Measurements from ENCODE around the gene PDE10A.

PDE10A gene

DNA sequence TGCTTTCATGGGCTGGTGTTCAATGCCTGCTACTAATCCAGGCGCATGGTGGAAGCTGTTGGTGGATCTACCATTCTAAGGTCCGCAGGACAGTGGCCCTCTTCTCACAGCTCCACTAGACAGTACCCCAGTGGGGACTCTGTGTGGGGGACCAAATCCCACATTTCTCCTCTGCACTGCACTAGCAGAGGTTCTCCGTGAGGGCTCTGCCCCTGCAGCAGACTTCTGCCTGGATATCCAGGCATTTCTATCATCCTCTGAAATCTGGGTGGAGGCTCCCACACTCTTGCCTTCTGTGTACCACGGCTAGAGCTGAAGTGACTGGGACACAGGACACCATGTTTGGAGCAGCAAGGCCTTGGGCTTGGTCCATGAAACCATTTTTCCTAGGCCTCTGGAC lies 219.6 kb downstream of the PDE10A start:
- Histone ChIP-seq H3K27me3 (ENCODE audit: control insufficient read depth, insufficient read depth, low read length) (no peaks in the 10 kb centered on the region), H3K4me1 (ENCODE audit: control insufficient read depth, insufficient read depth, low read length) (no peaks in the 10 kb centered on the region), H3K9ac (ENCODE audit: low read depth, low read length) (no peak overlapping the region), H3K9me3 (ENCODE audit: control insufficient read depth, insufficient read depth, low read length) (peaks cover 4% of the 10 kb centered on the region), H3K4me3 (ENCODE audit: low read depth, low read length) (no peak overlapping the region), H3K36me3 (ENCODE audit: control insufficient read depth, insufficient read depth, low read length) (peaks cover 6% of the 10 kb centered on the region)

DNA sequence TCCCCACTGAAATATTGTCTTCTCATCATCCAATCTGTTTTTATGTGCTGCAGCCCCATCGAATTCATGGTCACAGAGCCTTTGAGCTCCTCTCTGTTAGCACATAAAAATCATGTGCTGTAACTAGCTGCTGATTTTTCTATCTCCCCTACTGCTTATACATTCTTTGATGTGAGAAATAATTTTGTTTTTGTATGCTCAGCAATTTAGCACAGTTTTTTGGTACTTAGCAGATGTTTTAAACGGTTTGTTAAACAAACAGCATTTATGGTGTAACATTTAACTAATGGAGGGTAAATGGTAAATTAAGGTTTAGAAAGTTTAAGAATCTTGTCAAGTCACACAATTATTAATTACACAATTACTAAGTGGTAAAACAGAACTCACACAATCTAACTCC lies 221.9 kb downstream of the PDE10A start:
- Histone ChIP-seq H3K9ac (ENCODE audit: low read depth, low read length) (no peak overlapping the region), H3K36me3 (ENCODE audit: control insufficient read depth, insufficient read depth, low read length) (peaks cover 6% of the 10 kb centered on the region), H3K27me3 (ENCODE audit: control insufficient read depth, insufficient read depth, low read length) (no peaks in the 10 kb centered on the region), H3K9me3 (ENCODE audit: control insufficient read depth, insufficient read depth, low read length) (peaks cover 4% of the 10 kb centered on the region), H3K4me3 (ENCODE audit: low read depth, low read length) (no peak overlapping the region), H3K4me1 (ENCODE audit: control insufficient read depth, insufficient read depth, low read length) (no peaks in the 10 kb centered on the region)

DNA sequence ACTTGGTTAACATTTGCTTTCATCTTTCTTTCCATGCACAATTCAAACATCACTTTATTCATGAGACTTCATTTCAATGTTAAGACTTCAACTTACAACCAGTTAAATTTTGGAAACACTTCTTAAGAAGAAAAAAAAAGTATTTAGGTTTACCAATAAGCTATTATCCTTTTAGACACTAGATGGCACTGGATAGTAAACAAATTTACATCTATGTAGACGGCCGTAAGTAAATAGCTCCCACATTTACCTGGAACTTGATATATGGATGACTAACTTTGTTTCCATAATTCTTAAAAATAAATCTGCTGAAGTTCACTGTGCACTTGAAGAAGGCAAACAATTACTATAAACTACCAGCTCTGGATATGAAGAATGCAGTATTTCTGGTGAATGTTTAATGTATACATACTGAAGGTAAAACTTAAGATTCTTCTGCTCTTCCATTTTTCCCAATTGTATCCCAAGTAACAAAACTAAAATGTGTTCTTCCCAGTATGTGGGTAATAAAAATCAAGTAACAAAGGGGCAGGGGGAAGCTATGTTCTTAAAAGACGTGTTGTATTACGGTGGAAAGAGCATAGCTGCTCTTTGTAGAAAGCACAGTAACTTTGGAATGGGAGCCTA lies 223.0 kb downstream of the PDE10A start:
- Histone ChIP-seq H3K9me3 (ENCODE audit: control insufficient read depth, insufficient read depth, low read length) (peaks cover 4% of the 10 kb centered on the region), H3K4me3 (ENCODE audit: low read depth, low read length) (no peak overlapping the region), H3K4me1 (ENCODE audit: control insufficient read depth, insufficient read depth, low read length) (no peaks in the 10 kb centered on the region), H3K36me3 (ENCODE audit: control insufficient read depth, insufficient read depth, low read length) (peaks cover 6% of the 10 kb centered on the region), H3K27me3 (ENCODE audit: control insufficient read depth, insufficient read depth, low read length) (no peaks in the 10 kb centered on the region), H3K9ac (ENCODE audit: low read depth, low read length) (no peak overlapping the region)

DNA sequence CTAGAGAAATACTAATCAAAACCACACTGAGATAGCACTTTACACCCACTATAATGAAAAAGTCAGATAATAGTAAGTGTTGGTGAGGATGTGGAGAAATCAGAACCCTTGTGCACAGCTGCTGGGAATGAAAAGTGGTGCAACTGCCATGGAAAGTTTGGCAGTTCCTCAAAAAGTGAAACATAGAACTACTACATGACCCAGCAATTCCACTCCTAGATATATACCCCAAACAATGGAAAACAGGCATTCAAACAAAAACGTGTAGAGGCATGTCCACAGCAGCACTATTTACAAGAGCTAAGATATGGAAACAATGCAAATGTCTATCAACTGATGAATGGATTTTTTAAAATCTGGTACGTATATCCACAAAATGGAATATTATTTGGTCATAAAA lies 236.1 kb downstream of the PDE10A start:
- no peak overlapping the region for H3K9ac ChIP-seq (ENCODE audit: low read depth, low read length)
- H3K27me3 ChIP-seq (ENCODE audit: control insufficient read depth, insufficient read depth, low read length): no peaks in the 10 kb centered on the region
- no peaks in the 10 kb centered on the region for H3K36me3 ChIP-seq (ENCODE audit: control insufficient read depth, insufficient read depth, low read length)
- H3K9me3 ChIP-seq (ENCODE audit: control insufficient read depth, insufficient read depth, low read length): no peaks in the 10 kb centered on the region
- H3K4me3 ChIP-seq (ENCODE audit: low read depth, low read length): no peak overlapping the region
- H3K4me1 ChIP-seq (ENCODE audit: control insufficient read depth, insufficient read depth, low read length): no peaks in the 10 kb centered on the region

DNA sequence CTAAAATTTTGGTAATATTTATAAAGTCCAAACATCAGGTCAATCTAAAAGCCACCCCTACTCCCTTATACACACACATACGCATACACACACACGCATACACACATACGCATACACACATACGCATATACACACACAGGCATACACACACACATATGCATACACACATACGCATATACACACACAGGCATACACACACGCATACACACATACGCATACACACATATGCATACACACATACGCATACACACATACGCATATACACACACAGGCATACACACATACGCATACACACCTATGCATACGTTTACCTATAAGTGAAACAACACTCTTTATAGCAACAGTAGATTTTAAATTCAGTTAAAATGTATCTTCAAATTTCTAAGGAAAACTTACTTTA lies 240.8 kb downstream of the PDE10A start:
- Histone ChIP-seq H3K27me3 (ENCODE audit: control insufficient read depth, insufficient read depth, low read length) (no peaks in the 10 kb centered on the region), H3K9ac (ENCODE audit: low read depth, low read length) (no peak overlapping the region), H3K9me3 (ENCODE audit: control insufficient read depth, insufficient read depth, low read length) (no peaks in the 10 kb centered on the region), H3K4me1 (ENCODE audit: control insufficient read depth, insufficient read depth, low read length) (no peaks in the 10 kb centered on the region), H3K36me3 (ENCODE audit: control insufficient read depth, insufficient read depth, low read length) (no peaks in the 10 kb centered on the region), H3K4me3 (ENCODE audit: low read depth, low read length) (no peak overlapping the region)

DNA sequence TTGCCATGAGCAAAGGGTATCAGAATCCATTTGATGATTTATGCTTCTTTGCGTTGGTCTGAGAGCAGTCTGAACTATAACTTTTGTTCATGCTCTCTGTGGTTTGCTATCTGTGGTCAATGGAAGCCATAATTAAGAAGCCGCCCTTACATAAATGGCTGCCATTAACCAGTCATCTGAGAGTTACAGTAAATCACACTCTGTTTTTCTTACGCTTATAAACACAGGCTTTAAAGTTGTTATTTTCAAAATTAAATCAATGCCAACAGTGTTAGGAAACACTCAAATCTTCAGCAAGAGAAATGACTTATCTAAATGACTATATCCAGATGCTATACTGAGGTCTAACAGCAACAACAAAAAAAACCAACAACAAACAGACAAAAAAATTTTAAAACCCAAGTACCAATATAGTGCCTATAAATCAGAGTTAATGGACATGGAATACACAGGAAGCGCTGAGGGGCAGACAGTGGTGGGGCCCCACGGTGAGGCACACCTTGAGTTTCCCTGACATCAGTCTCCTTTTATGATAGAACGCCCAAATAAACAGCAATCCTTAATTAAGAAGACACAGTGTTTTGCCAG lies 245.7 kb downstream of the PDE10A start:
- H3K4me1 ChIP-seq (ENCODE audit: control insufficient read depth, insufficient read depth, low read length): no peaks in the 10 kb centered on the region
- H3K4me3 ChIP-seq (ENCODE audit: low read depth, low read length): no peak overlapping the region
- no peak overlapping the region for H3K9ac ChIP-seq (ENCODE audit: low read depth, low read length)
- no peaks in the 10 kb centered on the region for H3K9me3 ChIP-seq (ENCODE audit: control insufficient read depth, insufficient read depth, low read length)
- H3K36me3 ChIP-seq (ENCODE audit: control insufficient read depth, insufficient read depth, low read length): no peaks in the 10 kb centered on the region
- no peaks in the 10 kb centered on the region for H3K27me3 ChIP-seq (ENCODE audit: control insufficient read depth, insufficient read depth, low read length)

DNA sequence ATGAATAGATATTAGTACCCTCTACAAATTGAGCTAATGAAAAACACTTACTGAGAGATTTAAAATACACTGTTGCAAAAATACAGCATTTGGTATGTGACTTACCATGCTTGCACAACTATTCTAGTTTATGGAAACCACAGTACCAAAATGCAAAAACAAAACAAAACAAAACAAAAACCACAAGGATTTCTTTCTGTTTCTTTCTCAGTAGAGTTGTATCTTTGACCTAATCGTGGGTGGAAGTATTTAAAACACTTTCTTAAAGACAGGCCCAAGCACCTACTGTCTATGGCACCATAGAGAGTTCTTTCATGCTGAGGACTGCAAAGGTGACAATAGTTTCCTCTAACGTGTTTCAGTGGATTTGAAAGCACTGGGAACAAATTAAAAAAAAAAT lies 258.3 kb downstream of the PDE10A start:
- Histone ChIP-seq H3K9me3 (ENCODE audit: control insufficient read depth, insufficient read depth, low read length) (no peaks in the 10 kb centered on the region), H3K4me1 (ENCODE audit: control insufficient read depth, insufficient read depth, low read length) (no peaks in the 10 kb centered on the region), H3K27me3 (ENCODE audit: control insufficient read depth, insufficient read depth, low read length) (no peaks in the 10 kb centered on the region), H3K9ac (ENCODE audit: low read depth, low read length) (no peak overlapping the region), H3K36me3 (ENCODE audit: control insufficient read depth, insufficient read depth, low read length) (no peaks in the 10 kb centered on the region), H3K4me3 (ENCODE audit: low read depth, low read length) (no peak overlapping the region)

DNA sequence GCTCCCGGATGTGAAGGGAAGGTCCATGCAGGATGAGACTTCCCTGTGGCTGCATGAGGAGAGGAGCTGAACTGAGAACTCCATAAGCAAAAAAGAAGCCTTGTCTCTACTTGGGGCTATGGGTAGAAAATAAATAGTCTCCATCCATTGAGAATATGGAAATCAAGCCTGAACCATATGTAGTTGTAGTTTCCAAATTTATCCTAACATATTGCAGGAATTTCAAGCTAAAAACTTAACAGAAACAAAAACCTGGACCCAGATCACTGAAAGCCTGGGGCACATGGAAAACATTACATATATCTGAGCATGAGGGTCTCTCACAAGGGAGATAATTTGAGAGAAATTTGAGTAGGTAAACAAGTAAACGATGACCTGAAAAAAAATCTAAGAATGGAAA lies 258.7 kb downstream of the PDE10A start:
- H3K27me3 ChIP-seq (ENCODE audit: control insufficient read depth, insufficient read depth, low read length): no peaks in the 10 kb centered on the region
- no peak overlapping the region for H3K4me3 ChIP-seq (ENCODE audit: low read depth, low read length)
- H3K9me3 ChIP-seq (ENCODE audit: control insufficient read depth, insufficient read depth, low read length): no peaks in the 10 kb centered on the region
- no peaks in the 10 kb centered on the region for H3K4me1 ChIP-seq (ENCODE audit: control insufficient read depth, insufficient read depth, low read length)
- no peaks in the 10 kb centered on the region for H3K36me3 ChIP-seq (ENCODE audit: control insufficient read depth, insufficient read depth, low read length)
- H3K9ac ChIP-seq (ENCODE audit: low read depth, low read length): no peak overlapping the region

DNA sequence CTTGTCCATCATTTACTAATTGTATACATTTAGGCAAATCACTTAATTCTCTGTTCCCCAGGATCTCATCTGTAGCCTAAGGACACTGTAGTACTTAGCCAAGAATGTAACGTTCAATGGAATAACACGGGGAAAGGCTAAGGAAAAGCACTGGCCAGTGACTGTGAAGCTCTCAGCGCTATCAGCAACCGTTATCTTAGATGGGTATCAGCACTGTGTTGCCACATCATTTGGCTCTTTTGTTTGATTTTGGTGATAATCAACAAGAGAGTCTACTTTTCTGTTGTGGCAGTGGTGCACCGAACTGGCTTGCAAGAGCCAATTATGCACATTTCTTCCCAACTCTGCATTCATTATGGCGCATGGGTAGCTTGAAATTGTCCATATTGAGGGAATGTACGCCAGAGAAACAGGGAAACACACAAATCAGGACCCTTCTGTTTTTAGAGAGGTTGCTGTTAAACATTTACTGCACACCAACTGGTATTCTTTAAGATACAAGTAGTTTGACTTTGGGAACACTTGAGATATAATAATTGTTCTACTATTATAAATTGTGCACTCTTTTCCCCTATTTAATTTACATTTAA lies 259.9 kb downstream of the PDE10A start:
- Histone ChIP-seq H3K9ac (ENCODE audit: low read depth, low read length) (no peak overlapping the region), H3K4me1 (ENCODE audit: control insufficient read depth, insufficient read depth, low read length) (no peaks in the 10 kb centered on the region), H3K36me3 (ENCODE audit: control insufficient read depth, insufficient read depth, low read length) (no peaks in the 10 kb centered on the region), H3K4me3 (ENCODE audit: low read depth, low read length) (no peak overlapping the region), H3K27me3 (ENCODE audit: control insufficient read depth, insufficient read depth, low read length) (no peaks in the 10 kb centered on the region), H3K9me3 (ENCODE audit: control insufficient read depth, insufficient read depth, low read length) (no peaks in the 10 kb centered on the region)

DNA sequence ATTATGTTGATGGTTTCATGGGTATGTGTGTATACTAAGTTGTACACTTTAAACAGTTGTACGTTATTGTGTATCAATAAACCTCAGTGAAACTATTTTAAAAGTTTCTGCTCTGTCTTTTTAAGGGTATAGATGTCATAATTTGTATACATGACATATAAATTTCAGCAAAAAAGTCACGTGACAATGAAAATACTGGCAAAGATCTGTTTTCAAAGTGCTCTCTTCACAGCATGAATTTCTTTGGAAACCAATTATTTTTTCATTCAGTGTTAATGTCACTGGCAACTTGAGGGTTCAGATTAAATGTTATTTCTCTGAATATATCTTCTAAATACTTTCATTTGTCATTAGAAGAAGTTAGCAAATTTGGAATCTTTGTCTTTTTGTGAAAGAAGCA lies 261.9 kb downstream of the PDE10A start:
- H3K27me3 ChIP-seq (ENCODE audit: control insufficient read depth, insufficient read depth, low read length): no peaks in the 10 kb centered on the region
- no peaks in the 10 kb centered on the region for H3K9me3 ChIP-seq (ENCODE audit: control insufficient read depth, insufficient read depth, low read length)
- H3K4me1 ChIP-seq (ENCODE audit: control insufficient read depth, insufficient read depth, low read length): no peaks in the 10 kb centered on the region
- no peak overlapping the region for H3K4me3 ChIP-seq (ENCODE audit: low read depth, low read length)
- no peaks in the 10 kb centered on the region for H3K36me3 ChIP-seq (ENCODE audit: control insufficient read depth, insufficient read depth, low read length)
- H3K9ac ChIP-seq (ENCODE audit: low read depth, low read length): no peak overlapping the region

DNA sequence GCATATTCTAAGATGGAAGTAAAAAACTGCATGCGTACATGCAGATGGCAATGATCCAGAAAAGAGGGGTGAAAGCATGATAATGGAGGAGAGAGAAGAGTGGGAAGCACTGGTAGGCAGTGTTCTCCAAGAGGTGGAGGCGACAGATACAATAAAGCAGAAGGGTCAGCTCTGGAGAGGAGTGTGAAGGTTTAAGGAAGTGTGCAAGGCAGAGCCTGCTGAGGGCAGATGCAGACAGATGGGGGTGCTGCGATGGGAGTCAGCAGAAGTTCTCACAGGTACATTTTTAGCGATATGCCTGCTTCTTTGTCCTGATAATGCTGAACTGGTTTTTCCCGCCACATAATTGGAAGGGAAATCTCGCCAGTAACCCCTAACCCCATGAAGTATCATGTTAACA lies 272.6 kb downstream of the PDE10A start:
- Histone ChIP-seq H3K4me3 (ENCODE audit: low read depth, low read length) (no peak overlapping the region), H3K4me1 (ENCODE audit: control insufficient read depth, insufficient read depth, low read length) (no peaks in the 10 kb centered on the region), H3K36me3 (ENCODE audit: control insufficient read depth, insufficient read depth, low read length) (no peaks in the 10 kb centered on the region), H3K9ac (ENCODE audit: low read depth, low read length) (no peak overlapping the region), H3K27me3 (ENCODE audit: control insufficient read depth, insufficient read depth, low read length) (no peaks in the 10 kb centered on the region), H3K9me3 (ENCODE audit: control insufficient read depth, insufficient read depth, low read length) (no peaks in the 10 kb centered on the region)

DNA sequence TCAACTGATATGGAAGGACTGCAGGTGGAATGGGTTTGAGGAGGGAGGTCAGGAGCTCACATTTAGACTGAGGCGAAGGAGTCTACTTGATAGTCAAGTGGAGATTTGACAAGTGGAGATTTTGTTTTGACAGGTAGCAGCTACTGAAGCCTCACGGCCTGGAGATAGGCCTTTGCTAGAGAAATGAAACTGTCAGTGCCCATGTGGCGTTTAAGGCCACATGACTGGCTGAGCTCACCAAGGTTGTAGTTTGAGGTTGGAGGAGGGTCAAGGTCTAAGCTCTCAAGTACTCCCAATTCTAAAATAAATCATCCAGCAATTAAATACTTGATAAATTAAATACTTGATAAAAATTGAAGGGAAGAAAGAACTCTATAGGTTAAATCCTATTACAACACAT lies 273.5 kb downstream of the PDE10A start:
- H3K36me3 ChIP-seq (ENCODE audit: control insufficient read depth, insufficient read depth, low read length): no peaks in the 10 kb centered on the region
- H3K27me3 ChIP-seq (ENCODE audit: control insufficient read depth, insufficient read depth, low read length): no peaks in the 10 kb centered on the region
- no peaks in the 10 kb centered on the region for H3K9me3 ChIP-seq (ENCODE audit: control insufficient read depth, insufficient read depth, low read length)
- no peak overlapping the region for H3K4me3 ChIP-seq (ENCODE audit: low read depth, low read length)
- no peak overlapping the region for H3K9ac ChIP-seq (ENCODE audit: low read depth, low read length)
- H3K4me1 ChIP-seq (ENCODE audit: control insufficient read depth, insufficient read depth, low read length): no peaks in the 10 kb centered on the region

Measured in iPS-15b (cell line).